A204.1 (cell line): ENCODE measurements around the gene GUCA1A.

Experiments
- FAIRE-seq: peaks from 2 replicates; lab custom pipeline; 2012; peaks lifted over from hg19 to GRCh38; lab: Jason Lieb, UNC

GUCA1A gene

GRCh38 chr6:42173101-42173500 is at the start of gene GUCA1A:
TSS of gene GUCA1A (plus strand) at chr6:42173364. CDS start at chr6:42173614, 250 bp downstream.
- no peak for FAIRE-seq

GRCh38 chr6:42123379-42124103 is 49.6 kb upstream of the GUCA1A start:
- FAIRE-seq, result no peak

DNA sequence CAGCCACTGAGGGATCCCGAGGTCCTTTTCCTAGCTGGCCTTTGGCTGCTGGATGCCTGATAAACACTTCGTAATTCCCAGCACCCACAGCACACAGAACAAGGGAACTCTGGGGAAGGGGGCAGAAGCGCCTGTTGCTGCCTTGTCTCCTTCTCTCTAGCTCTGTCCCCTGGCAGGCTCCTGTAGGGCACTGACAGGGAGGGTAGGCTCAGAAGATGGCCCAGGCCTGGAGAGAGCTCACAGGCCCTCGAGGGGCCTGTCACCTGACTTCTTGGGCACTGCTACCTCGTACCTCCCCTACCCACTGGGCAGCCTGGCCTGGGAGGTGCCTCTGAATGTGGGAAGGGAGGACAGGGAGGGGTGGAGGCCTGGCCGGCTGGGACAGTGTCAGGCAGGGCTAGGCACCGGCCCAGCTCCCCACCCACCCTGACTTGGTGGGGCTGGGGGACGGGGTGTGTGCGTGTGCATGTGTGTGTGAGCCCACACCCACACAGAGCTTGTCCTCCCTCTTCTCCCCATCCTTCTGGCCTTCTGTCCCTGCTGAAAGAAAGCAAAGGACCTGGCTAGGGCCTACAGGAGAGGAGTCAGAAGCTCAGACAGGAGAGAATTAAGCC is 48.8 kb upstream of the GUCA1A start:
- FAIRE-seq, result no peak

DNA sequence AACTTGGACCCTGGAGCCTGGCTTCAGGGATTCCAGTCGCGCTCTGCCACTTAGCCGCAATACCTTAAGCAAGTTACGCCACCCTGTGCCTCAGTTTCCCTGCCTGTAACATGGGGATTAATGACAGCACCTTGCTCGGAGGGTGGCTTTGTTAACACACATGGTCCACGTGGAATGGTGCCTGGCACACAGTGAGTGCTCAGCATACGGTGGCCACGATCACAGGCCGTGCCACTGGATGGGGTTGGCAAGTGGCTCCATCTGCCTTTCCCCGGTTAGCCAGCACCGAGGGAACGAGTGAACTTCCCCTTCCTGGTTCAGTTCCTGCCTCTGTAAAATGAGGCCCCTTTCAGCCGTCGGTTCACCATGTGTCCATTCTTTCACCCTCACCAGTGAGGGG is 47.9 kb upstream of the GUCA1A start:
- no peak for FAIRE-seq

- no peak for FAIRE-seq
Observed at GRCh38 chr6:42125663-42126062, 47.5 kb upstream of the GUCA1A start.

DNA sequence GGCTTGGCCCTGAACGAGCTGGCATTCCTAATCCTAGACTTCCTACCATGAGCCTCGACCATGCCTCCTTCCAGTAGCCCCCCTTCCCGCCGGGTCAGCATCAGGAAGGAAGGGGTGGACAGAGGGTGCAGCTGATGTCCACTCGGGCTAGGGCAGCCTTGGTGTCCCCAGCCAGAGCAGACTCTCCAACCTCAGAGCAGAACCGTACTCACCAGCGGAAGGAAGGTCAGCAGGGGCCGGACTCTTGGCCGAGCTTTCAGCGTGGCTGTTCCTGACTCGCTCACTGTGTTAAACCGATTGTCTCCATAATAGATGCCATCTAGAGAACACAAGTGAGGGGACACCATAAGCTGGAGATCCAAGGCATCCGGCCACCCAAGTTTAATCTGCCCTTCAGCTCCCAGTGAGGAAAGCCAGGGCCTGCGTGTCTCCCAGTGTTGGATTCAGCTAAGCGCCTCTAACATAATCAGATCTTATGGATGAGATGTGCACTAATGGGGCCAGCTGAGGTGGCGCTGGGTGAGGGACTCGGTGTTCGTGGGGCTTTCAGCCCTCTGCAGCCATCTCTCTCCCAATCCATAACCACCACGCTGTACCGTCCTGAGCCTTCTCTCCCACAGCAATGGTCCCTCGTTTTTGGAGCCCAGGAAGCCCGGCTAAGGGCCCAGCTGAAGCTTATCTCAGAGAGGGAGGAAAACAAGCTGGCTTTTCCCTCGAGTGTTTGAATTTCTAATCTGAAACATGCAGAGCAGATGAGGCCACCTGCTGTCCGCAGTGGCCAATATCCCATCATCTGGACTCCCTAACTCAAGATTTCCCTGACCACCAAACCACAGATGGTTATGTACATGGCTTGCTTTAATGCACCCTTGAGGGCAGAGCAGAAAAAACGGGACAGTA is 44.5 kb upstream of the GUCA1A start:
- FAIRE-seq, result no peak

- no peak for FAIRE-seq
Observed at GRCh38 chr6:42129360-42129676, 43.8 kb upstream of the GUCA1A start.

- no peak for FAIRE-seq
Observed at GRCh38 chr6:42131531-42131930, 41.6 kb upstream of the GUCA1A start.

DNA sequence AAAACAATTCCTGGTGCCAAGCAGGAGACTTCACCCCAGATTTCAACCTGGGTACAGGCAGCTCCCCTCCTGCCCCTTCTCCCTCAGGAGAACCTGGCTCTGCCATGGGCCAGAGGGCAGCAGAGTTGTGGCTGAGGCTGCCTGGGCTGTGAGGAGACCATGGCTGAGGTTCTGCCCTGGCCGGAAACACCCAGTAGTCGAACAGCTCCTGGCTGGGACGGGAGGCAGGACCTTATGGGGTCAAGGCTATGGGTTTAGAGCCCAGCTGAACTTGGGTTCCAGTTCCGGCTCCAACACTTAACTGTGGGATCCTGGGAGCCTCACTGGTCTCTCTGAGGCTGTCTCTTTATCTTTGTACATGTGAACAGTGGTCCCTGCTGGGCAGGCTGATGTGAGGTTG is 39.2 kb upstream of the GUCA1A start:
- FAIRE-seq, result no peak

- no peak for FAIRE-seq
Observed at GRCh38 chr6:42135161-42135560, 38.0 kb upstream of the GUCA1A start.

- FAIRE-seq, result no peak
Observed at GRCh38 chr6:42135722-42136121, 37.4 kb upstream of the GUCA1A start.

- no peak for FAIRE-seq
Observed at GRCh38 chr6:42136508-42137193, 36.5 kb upstream of the GUCA1A start.

GRCh38 chr6:42137194-42137753 is 35.9 kb upstream of the GUCA1A start:
- FAIRE-seq, result no peak

GRCh38 chr6:42138190-42138589 is 35.0 kb upstream of the GUCA1A start:
- no peak for FAIRE-seq

GRCh38 chr6:42138630-42139619 is 34.2 kb upstream of the GUCA1A start:
- no peak for FAIRE-seq

- no peak for FAIRE-seq
Observed at GRCh38 chr6:42140032-42140431, 33.1 kb upstream of the GUCA1A start.

DNA sequence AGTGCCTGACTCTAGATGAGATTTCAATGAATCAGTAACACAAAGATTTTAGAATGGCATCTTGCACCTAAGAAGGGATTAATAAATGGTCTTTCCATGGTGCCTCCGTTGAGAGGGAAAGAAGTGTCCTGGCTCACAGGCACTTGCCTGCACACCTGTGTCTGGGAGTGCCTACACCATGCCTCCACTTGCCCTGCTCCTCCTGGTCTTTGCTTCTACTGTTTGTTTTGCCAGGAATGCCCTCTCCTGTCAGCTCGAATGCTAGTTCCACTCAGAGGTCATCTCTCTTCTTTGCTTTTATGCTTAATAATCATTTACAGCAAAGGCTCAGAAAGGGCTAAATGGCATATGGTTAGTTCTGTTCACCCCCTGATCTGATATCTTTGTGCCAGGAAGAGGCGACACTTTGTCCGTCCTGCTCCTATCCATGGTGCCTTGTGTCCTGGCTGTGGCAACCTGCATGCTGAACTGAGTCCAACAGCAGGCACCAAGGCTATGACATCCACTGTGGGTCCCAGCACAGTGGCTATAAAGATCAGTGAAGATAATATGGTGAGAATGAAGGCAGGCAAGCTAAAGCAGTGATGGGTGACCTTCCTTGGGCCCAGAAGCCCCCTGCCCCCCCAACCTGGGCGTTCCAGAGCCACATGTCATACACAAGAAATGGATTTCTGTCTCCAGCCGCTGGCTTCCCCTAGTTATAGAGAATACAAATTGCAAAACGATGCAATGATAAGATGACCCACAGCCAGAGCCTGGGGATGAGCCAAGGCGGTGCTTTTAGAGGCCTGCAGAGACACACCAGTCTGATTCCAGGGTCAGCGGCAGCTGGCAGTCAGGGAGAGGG is 32.2 kb upstream of the GUCA1A start:
- FAIRE-seq, result no peak

DNA sequence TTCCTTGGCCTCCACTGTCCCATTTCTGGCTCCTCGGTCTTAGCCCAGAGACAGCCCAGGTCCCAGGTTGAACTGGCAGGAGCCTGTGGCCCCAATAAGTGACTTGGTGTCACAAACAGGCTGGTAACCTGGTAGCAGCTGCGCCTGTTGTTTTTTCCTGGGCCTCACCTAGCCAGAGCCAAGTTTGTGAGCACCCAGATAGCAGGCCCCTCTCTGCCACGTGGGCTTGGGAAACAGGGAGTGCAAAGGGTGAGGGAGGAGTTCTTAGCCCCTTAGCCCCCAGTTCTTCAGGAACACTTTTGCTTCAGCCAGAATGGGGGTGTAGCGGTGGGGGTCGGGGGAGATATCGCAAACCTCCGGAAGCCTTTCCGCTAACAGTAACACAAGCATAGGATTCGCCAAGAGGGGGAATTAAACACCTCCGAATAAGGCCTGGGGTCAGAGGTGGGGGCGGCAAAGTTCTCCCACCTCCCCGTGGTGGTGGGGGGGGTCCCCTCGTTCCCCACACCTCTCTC is 31.5 kb upstream of the GUCA1A start:
- no peak for FAIRE-seq

- no peak for FAIRE-seq
Observed at GRCh38 chr6:42142118-42142835, 30.9 kb upstream of the GUCA1A start, which contains the start of gene C6orf132. TSS of gene C6orf132 (minus strand) at chr6:42142620. CDS start at chr6:42142444, 176 bp downstream.
